HL-60 (cell line): Measurements from ENCODE around the gene MTG2.

Experiments used
- GABPA ChIP-seq: IDR thresholded peaks from 2 replicates; pipeline ENCODE4 v1.6.1; 2012; ENCODE audit warnings: low read depth
- POLR2AphosphoS5 ChIP-seq: IDR thresholded peaks from 2 replicates; pipeline ENCODE4 v1.6.1; 2012; ENCODE audit warnings: low read depth
- SPI1 ChIP-seq: IDR thresholded peaks from 2 replicates; pipeline ENCODE4 v1.6.1; 2012; ENCODE audit warnings: low read depth, mild to moderate bottlenecking, borderline replicate concordance
- TF ChIP-seq, protein P1 (sequence below): IDR thresholded peaks from one replicate; pipeline ENCODE4 v1.5.1; 2011; ENCODE audit warnings: low read length, control low read depth, inconsistent platforms; ENCODE audit not compliant: insufficient read depth
- TF ChIP-seq, protein P2 (sequence below): IDR thresholded peaks from 2 replicates; pipeline ENCODE4 v1.6.1; 2012; ENCODE audit warnings: low read depth; ENCODE audit not compliant: insufficient replicate concordance

DNA sequence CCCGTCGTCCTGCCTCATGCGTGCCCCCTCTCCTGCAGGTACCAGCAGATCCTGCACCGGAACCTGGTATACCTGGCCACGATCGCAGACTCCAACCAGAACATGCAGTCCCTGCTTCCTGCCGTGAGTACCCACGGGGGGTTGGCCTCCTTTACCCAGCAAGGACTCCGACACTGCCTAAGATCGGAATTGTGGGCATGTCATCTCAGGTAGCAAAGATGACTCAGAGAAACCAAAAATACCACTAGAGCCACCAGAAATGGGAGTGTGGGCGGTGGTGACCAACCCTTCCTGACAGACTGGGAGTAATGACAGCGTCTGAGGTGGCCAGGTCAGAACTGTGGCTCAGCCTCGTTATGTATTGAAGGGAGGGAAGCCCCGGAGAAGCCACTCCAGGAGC lies 23.0 kb upstream of the MTG2 start:
- TF ChIP-seq POLR2AphosphoS5 = no peak
- TF ChIP-seq, protein P1, sequence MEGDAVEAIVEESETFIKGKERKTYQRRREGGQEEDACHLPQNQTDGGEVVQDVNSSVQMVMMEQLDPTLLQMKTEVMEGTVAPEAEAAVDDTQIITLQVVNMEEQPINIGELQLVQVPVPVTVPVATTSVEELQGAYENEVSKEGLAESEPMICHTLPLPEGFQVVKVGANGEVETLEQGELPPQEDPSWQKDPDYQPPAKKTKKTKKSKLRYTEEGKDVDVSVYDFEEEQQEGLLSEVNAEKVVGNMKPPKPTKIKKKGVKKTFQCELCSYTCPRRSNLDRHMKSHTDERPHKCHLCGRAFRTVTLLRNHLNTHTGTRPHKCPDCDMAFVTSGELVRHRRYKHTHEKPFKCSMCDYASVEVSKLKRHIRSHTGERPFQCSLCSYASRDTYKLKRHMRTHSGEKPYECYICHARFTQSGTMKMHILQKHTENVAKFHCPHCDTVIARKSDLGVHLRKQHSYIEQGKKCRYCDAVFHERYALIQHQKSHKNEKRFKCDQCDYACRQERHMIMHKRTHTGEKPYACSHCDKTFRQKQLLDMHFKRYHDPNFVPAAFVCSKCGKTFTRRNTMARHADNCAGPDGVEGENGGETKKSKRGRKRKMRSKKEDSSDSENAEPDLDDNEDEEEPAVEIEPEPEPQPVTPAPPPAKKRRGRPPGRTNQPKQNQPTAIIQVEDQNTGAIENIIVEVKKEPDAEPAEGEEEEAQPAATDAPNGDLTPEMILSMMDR = no peak
- TF ChIP-seq GABPA = no peak
- TF ChIP-seq, protein P2, sequence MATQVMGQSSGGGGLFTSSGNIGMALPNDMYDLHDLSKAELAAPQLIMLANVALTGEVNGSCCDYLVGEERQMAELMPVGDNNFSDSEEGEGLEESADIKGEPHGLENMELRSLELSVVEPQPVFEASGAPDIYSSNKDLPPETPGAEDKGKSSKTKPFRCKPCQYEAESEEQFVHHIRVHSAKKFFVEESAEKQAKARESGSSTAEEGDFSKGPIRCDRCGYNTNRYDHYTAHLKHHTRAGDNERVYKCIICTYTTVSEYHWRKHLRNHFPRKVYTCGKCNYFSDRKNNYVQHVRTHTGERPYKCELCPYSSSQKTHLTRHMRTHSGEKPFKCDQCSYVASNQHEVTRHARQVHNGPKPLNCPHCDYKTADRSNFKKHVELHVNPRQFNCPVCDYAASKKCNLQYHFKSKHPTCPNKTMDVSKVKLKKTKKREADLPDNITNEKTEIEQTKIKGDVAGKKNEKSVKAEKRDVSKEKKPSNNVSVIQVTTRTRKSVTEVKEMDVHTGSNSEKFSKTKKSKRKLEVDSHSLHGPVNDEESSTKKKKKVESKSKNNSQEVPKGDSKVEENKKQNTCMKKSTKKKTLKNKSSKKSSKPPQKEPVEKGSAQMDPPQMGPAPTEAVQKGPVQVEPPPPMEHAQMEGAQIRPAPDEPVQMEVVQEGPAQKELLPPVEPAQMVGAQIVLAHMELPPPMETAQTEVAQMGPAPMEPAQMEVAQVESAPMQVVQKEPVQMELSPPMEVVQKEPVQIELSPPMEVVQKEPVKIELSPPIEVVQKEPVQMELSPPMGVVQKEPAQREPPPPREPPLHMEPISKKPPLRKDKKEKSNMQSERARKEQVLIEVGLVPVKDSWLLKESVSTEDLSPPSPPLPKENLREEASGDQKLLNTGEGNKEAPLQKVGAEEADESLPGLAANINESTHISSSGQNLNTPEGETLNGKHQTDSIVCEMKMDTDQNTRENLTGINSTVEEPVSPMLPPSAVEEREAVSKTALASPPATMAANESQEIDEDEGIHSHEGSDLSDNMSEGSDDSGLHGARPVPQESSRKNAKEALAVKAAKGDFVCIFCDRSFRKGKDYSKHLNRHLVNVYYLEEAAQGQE = no peak
- no peak for TF ChIP-seq SPI1
